ENCODE measurements around the gene NDUFS6.

- TF ChIP-seq GATA2 (IDR thresholded peaks at IDR 0.05; ENCODE audit: low read depth, low read length) = no peak
- TF ChIP-seq GATA3 (IDR thresholded peaks at IDR 0.05; ENCODE audit: low read depth, low read length) = no peak
These were observed 12.4 kb upstream of the NDUFS6 start for GRCh38 chr5:1788828-1789227.

Data from SH-SY5Y (cell line).